ENCODE data around the gene TNS4. TPM values are rescaled to one million over a fixed set of nuclear protein-coding genes. Genes with fewer than 3 reads are reported as not detected.

Gene TNS4
- total RNA-seq, 1 donor from 2014 or later = 0.05 TPM

DNA sequence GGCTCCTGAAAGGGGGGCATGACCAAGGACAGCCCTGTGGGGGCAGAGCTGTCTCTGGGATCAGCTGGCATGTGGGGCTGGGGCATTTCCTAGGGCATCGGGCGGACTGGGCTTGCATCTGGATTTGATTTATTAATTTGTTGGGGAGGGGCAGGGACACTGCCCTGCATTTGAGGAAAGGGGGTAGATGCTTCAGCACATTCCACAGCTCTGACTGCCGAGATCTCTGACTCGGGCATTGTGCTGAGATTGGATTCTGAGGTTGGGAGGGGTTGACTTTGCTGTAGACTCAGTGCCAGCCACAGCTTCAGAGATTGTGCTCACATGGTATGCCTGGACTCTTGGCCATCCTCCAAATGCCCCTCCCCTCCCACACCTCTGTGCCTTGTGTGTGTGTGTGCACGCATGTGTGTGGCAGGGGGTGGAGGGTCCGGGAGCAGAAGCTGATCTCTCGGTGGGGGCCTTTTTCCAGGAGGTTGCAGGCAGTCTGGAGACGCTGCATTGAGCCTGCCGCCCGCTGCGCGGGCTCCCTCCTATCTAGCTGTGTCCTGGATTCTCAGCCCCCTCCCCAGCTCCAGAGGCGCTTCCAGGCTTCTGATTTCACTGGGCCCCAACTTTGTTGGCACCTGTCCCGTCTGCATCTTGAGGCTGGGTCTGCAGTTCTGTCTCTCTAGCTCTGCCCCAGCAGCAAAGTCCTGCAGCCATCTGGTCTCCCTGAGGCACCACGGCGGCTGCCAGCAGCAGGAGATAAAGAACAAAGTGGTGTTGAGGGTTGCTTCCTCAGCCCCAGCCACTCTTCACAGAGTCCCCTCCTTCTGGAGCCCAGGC, 43.2 kb downstream of the TNS4 start:
- DNase-seq (ENCODE audit: low read depth) = peak; percentile 68

DNA sequence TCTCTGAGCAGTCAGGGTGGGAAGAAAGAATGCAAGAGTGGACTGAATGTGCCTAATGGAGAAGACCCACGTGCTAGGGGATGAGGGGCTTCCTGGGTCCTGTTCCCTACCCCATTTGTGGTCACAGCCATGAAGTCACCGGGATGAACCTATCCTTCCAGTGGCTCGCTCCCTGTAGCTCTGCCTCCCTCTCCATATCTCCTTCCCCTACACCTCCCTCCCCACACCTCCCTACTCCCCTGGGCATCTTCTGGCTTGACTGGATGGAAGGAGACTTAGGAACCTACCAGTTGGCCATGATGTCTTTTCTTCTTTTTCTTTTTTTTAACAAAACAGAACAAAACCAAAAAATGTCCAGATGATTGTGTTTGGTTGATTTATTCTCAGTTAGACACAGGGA, 44.1 kb downstream of the TNS4 start:
- no peak for DNase-seq (ENCODE audit: low read depth)

DNA sequence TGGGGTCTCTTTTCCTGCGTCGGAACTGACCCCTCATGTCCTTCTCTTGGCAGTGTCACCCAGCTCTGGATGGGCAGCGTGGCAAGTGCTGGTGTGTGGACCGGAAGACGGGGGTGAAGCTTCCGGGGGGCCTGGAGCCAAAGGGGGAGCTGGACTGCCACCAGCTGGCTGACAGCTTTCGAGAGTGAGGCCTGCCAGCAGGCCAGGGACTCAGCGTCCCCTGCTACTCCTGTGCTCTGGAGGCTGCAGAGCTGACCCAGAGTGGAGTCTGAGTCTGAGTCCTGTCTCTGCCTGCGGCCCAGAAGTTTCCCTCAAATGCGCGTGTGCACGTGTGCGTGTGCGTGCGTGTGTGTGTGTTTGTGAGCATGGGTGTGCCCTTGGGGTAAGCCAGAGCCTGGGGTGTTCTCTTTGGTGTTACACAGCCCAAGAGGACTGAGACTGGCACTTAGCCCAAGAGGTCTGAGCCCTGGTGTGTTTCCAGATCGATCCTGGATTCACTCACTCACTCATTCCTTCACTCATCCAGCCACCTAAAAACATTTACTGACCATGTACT, 44.9 kb downstream of the TNS4 start:
- no peak for DNase-seq (ENCODE audit: low read depth)

DNA sequence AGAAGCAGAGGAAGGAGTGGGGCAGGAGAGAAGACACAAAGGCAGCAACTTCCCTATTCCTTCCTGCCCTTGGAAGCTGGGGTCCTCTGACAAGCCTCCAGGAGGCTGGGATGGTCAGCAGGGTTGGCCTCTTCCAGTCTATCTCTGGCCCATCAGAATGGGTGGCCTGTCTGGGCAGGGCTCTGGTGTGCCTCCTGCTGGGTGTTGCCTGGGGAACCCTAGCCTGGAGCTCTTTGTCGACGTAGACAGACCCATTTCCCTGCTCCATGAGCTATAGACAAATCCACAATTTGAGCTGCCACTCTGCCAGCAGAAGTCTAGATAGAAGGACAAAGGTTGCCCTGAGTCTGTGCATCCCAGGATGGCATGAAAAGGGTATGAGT, 46.8 kb downstream of the TNS4 start:
- DNase-seq (ENCODE audit: low read depth) = no peak

DNA sequence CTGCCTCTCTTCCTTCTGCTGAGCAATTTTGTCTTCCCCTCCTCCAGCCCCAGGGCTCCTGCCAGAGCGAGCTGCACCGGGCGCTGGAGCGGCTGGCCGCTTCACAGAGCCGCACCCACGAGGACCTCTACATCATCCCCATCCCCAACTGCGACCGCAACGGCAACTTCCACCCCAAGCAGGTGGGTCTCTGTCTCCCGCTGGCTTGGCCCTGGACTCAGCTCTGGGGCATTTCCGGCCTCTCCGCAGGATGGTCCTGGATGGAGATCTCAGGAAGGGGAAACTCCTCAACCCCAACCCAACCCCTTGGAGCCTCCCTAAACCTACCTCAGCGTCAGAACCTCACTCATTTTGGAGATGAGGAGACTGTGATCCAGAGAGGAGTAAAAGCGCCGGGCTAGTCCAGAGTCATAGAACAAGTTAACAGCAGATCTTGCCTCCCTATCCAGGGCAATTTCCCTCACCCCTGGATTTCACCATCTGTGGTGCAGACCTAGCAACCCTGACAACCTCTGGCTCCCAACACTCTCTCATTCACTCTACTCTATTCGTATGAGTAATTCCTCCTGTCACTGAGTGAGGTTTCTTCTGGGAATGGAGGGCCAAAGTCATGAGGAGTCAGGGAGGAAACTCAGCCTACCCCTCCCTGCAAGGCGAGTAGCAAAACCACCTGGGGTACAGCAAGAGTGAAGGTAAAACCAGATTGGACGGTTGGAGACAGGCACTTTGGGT, 47.4 kb downstream of the TNS4 start:
- DNase-seq (ENCODE audit: low read depth) = no peak

DNA sequence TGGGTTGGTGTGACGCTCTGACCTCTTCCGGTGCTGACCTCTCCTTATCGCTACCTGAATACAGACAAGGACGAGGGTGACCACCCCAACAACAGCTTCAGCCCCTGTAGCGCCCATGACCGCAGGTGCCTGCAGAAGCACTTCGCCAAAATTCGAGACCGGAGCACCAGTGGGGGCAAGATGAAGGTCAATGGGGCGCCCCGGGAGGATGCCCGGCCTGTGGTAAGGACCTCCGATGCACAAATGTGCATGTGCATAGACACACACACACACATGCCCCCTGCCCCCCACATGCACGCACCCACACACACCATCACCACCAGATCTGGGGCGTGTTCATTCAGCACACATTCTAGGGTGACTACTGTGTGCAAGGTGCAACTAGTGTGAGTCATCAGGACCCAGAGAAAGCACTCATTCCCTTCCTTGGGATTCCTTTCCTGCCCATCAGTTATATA, 48.5 kb downstream of the TNS4 start:
- DNase-seq (ENCODE audit: low read depth) = no peak

DNA sequence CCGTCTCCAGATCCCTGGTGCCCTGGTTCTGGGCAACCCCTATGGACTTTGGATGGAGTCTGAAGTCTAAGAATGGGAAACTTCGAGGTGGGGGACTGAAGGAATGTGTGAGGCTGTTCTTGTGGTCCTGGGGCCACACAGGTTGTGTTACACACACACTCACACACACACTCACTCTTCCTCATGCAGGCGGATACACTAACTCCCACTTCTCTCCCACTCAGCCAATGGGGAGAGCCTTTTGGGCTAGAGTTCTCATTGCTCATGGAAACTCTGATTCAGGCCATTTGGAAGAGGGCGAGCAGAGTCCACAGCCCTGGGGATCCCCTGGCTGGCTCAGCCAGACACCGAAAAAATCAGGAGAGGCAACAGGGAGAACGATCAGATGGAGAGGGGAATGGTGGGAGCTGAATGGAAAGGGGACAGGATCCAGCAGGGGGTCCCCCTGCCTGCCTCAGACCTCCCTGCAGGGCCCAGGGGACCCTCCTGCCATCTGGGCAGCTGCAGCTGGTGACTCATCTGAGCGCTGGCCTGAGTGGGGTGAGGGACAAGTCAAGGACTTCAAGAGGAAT, 49.1 kb downstream of the TNS4 start:
- DNase-seq (ENCODE audit: low read depth) = peak; percentile 54

DNA sequence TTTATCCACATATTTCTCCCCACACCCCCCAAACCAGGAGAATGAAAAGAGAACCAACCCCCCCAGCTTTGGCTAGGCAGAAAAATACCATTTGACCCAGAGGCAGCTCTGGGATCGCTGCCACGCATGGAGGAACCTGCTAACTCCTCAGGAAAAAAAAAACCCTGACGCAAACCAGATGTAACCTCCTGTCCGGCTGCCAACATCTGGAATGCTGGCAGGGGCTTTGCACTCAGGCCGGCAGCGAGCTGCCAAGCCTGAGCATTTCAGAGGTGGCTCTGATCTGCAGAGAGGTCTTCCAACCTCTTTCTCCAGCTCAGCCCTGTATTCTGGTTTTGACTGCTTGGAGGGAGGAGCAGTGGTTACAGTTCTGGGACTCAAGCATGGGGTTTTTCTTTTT, 50.0 kb downstream of the TNS4 start:
- DNase-seq (ENCODE audit: low read depth) = no peak

DNA sequence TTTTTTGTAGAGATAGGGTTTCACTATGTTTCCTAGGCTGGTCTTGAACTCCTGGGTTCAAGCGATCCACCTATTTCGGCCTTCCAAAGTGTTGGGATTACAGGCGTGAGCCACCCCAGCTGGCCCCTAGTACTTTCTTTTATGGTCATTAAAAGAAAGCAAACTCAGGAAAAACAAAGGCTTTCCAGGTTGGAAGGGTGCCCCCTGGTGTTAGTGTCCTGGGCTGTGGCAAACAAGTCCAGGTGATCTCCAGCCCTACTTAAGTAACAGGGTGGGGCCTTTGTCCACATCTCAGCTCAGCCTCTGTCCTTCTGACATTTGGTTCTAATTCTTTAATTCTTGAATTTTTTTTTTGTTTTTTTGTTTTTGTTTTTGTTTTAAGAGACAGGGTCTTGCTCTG, 51.2 kb downstream of the TNS4 start:
- DNase-seq (ENCODE audit: low read depth) = no peak

DNA sequence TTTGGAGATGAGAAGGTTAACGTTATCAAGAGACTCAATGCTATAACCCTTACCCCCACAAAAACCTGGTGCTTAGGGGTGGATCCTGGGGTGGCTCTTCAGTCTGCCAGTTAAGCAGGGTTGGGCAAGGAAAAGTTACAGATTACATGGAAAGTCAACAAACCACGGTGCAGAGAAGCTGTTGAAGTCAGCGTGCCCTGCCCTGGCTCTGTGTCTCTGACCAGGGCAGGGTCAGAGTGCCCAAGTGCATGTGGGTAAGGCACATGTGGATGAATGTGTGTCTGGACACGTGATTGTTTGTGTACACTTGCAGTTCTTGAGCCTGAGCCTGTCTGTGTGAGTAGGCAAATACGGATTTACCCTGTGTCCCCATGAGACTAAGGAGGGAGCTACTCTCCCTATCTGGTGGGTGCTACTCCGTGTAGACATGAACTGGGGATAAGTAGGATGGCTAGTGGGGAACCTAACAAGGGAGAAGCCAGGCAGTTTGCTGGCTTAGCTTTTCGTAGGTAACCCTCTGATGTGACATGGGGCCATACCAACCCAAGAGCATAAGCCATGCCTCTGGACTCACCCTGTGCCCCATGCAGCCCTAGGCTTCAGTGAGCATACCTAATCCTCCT, 52.7 kb downstream of the TNS4 start:
- DNase-seq (ENCODE audit: low read depth) = peak; percentile 91

DNA sequence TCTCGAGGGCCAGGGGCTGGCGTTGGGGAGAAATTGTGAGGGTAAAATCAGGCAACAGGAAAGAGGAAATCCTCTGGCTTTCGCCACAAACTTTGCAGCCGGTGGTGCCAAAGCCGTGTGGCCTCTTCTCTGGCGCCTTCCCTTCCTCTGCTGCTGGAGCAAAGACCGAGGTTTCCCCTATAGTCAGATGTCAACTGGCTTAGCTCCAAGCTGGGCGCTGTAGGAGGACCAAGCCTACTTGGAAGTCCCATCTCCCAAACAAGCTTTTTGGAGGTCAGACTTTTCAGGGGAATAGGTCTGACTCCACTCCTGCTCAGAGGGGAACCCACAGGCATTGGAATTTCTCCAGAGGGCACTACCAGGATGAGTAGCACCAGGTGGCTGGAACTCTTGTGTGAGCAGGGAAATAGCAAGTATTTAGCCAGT, 53.2 kb downstream of the TNS4 start:
- no peak for DNase-seq (ENCODE audit: low read depth)

DNA sequence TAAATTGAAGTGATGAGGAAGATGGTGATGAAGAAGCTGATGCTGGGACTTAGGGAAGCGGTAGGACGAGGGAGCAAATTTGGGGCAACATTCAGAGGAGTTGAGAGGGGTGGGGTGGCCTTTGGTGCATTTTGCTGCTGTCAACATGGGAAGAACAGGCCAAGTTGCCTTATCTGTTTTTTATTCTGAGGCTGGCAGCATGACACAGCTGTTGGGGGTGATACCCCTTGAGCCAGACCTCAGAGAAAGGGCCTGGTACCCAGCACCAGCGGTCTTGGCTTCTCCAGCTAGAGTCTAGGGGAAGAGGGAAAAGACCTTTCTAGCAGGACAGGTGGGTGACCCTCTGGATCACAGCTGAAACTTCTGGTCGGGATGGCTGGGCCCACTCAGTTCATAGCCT, 53.6 kb downstream of the TNS4 start:
- DNase-seq (ENCODE audit: low read depth) = no peak

DNA sequence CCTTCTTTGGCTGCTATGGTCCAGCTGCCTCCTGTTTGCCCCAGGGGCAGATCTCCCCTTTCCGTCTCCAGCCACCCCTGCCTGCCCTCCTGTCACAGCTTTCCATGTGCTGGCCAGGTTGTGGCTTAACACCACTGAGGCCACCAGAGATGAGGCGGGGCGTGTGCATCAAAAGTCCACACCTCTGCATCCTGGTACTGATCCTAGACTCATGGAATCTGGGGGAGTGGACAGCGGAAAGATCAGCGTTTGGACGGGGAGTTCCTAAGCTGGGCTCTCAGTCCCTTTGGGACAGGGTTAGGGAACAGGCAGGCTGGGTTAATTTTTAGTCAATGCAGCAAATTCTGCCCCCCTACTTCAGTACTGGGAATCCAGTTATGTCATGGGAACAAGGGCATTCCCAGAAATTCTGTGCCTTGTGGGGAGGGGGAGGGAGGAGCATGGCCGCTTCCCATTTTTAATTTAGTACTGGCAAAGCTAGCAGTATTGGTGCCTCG, 54.2 kb downstream of the TNS4 start:
- DNase-seq (ENCODE audit: low read depth) = peak; percentile 56

DNA sequence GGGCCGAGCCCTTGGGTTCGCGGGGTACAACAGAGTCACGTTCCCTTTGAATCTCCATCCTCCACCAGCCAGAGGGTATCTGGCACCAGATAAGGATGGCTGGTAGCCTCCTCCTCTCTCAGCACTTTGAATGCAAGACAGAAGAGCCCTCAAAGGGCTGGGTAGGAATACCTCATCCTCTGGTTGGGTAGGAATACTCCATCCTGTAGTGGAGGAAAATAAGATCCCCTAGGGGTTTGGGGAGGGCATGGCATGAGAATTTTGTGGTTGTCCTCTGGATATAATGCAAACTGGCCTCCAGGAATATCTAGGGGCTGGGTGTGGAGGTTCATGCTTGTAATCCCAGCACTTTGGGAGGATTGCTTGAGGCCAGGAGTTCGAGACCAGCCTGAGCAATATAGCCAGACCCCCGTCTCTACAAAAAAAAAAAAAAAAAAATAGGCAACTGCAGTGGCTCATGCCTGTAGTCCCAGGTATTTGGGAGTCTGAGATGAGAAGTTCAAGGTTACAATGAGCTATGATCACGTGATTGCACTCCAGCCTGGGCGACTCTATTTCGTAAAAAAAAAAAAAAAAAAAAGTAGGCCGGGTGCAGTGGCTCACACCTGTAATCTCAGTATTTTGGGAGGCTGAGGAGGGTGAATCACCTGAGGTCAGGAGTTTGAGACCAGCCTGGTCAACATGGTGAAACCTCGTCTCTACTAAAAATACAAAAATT, 55.5 kb downstream of the TNS4 start:
- no peak for DNase-seq (ENCODE audit: low read depth)

DNA sequence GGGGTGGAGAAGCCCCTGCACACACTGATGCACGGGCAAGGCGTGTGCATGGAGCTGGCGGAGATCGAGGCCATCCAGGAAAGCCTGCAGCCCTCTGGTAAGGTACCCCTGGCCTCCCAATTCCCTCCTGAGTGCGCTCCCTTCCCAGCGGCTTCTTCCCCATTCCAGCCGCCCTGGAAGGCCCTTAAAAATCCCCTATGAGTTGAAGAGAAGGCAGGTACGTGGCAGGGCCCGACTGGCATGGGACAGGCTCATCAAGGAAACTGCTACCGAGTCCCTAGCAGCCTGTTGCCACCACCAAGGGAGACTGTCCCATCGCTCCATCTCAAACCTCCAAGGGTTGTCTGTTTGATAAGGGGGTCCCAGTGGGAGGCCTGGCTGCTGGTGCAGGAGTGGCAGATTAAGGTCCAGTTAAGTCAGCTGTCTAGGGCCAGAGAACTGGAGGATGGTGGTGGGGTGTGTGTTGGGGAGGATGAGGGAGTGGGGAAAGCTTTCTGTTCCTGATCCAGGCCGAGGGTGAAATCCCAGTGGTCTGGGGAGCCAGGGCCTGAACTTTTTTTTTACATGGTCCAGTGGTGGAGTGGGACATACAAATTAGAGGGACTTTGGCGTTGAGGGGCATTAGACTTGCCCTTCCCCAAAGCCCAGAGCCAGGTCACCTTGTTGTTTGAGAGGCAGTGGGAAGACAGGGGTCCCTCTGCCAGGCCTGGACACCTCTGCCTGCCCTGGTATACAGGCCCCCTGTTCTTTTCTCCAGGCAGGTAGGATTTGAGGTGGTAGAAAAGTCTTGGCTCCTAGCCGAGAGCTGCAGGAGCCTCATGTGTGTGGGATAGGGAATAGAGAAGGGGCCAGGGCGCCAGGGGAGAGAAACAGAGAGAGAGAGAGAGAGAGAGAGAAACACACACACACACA, 57.2 kb downstream of the TNS4 start:
- DNase-seq (ENCODE audit: low read depth) = no peak

DNA sequence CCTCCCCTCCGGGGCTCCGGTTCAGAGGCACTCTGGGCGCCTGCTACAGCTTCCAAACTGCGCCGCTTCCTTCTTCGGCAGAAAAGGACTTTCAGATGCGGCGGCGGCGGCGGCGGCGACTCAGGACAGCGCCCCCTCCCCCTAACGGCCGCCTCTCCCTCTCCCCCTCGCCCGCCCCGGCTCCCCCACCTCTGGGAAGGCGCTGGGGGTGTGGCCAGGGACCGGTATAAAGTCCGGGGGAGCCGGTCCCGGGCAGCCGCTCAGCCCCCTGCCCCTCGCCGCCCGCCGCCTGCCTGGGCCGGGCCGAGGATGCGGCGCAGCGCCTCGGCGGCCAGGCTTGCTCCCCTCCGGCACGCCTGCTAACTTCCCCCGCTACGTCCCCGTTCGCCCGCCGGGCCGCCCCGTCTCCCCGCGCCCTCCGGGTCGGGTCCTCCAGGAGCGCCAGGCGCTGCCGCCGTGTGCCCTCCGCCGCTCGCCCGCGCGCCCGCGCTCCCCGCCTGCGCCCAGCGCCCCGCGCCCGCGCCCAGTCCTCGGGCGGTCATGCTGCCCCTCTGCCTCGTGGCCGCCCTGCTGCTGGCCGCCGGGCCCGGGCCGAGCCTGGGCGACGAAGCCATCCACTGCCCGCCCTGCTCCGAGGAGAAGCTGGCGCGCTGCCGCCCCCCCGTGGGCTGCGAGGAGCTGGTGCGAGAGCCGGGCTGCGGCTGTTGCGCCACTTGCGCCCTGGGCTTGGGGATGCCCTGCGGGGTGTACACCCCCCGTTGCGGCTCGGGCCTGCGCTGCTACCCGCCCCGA, 58.0 kb downstream of the TNS4 start, which contains the start of gene IGFBP4:
Gene IGFBP4 (plus strand): TSS at position 255 of the 792 bp plus-strand sequence. CDS start 286 bp downstream, at position 541.
- no peak for DNase-seq (ENCODE audit: low read depth)

DNA sequence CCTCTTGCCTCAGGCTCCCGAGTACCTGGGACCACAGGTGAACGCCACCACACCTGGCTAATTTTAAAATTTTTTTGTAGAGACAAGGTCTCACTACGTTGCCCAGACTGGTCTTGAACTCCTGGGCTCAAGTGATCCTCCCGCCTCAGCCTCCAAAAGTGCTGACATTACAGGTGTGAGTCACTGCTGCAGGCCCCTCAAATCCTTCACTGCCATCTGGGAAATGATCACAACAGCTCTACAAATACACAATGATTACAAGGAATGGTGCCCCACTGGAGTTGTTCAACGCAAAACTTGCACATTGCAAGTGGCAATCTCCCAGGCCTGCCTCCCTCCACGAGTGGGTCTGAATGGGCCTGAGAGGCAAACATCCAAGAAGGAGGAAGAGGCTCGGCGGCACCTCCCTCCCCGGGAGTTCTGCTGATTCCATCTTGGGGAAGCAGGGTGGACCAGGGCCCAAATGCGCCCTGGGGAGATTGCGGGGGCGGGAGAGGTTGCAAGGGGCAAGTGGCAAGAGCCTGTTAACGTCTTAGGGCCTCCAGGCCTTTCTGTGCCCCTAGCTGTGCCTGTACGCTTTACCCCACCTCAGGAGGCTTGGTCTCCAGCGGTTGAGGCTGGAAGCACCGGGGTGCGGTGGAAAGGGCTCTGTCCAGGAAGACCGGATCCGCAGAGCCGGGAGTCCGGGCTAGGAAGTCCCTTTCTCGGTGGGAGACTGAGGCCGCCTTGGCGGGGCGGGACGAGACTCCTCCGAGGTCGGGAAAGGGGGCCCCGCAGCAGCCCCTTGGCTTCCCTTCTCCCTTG, 58.8 kb downstream of the TNS4 start:
- no peak for DNase-seq (ENCODE audit: low read depth)

DNA sequence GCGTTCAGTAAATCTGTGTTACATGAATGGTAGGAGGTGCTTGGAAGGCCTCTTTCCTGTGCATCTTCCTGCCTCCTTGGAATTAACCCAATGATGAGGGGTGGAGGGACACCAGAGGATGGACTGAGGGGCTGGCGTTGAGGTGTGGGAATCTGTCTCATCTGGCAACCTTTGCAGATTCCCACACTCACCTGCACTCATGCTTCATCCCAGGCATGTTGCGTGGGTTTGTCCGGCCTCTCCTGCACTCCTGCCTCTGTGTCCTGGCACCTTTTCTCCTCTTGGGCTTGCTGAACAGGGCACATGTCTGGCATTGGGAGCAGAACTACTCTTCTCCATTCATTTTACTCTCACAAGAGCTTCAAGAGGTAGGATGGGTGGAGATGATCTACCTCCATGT, 61.3 kb downstream of the TNS4 start:
- no peak for DNase-seq (ENCODE audit: low read depth)

All from renal cortical epithelial cell (primary cell).